IMR-90 (cell line): Measurements from ENCODE around the gene CSNK2B. TPM values are rescaled to one million over a fixed set of nuclear protein-coding genes. Genes with fewer than 3 reads are reported as not detected.

Experiments used
- ATAC-seq: fragments of 200-7000 bp; cut with Tn5 transposase; 2 replicates; pipeline ENCODE4 v1.9.1; 2020; ENCODE audit warnings: low read depth, mild to moderate bottlenecking, moderate library complexity
- BruUV-seq: library from RNA; stranded (reverse); fragments of 400-500 nt; replicated peaks from 2 replicates; lab custom pipeline; 2021; lab: Mats Ljungman, UMichigan
- CTCF ChIA-PET: fragments of 300-600 bp; formaldehyde crosslinking; extraction: SDS; loops from one replicate; lab custom pipeline; 2021; ENCODE audit warnings: antibody characterized with exemption; lab: Yijun Ruan, JAX
- POLR2A ChIA-PET: fragments of 300-600 bp; sonication (Branson Sonifier 250); formaldehyde crosslinking; loops from one replicate; lab custom pipeline; 2022; ENCODE audit warnings: antibody characterized with exemption; ENCODE audit not compliant: unreplicated experiment; lab: Charles Lee
- DNase-seq: peaks from one replicate; pipeline ENCODE4 v3.0.0; 2013
- H2AFZ ChIP-seq: replicated peaks from 2 replicates; pipeline ENCODE3; 2013; ENCODE audit warnings: low read length, mild to moderate bottlenecking; ENCODE audit not compliant: poor library complexity
- H2AK5ac ChIP-seq: 2 replicates; pipeline ENCODE4 v1.6.1; 2013; ENCODE audit warnings: low read depth, low read length, inconsistent platforms
- H2AK9ac ChIP-seq: replicated peaks from 2 replicates; pipeline ENCODE3; 2013; ENCODE audit warnings: mild to moderate bottlenecking, low read depth, low read length, moderate library complexity; ENCODE audit not compliant: poor library complexity
- H2BK120ac ChIP-seq: 2 replicates; pipeline ENCODE4 v1.6.1; 2013; ENCODE audit warnings: low read depth, low read length, inconsistent platforms
- H2BK15ac ChIP-seq: 3 replicates; pipeline ENCODE4 v1.6.1; 2013; ENCODE audit warnings: low read depth, low read length, inconsistent platforms
- H2BK20ac ChIP-seq: 2 replicates; pipeline ENCODE4 v1.6.1; 2013; ENCODE audit warnings: low read depth, mild to moderate bottlenecking, inconsistent platforms, low read length, moderate library complexity
- H2BK5ac ChIP-seq: 2 replicates; pipeline ENCODE4 v1.6.1; 2013; ENCODE audit warnings: mild to moderate bottlenecking, low read depth, low read length, inconsistent platforms; ENCODE audit not compliant: poor library complexity, severe bottlenecking
- H3K14ac ChIP-seq: replicated peaks from 2 replicates; pipeline ENCODE4 v1.6.1; 2013; ENCODE audit warnings: low read depth, low read length, inconsistent platforms
- H3K18ac ChIP-seq: 2 replicates; pipeline ENCODE4 v1.6.1; 2013; ENCODE audit warnings: low read depth, low read length, control low read depth
- H3K23ac ChIP-seq: 2 replicates; pipeline ENCODE4 v1.6.1; 2013; ENCODE audit warnings: low read depth, low read length, inconsistent platforms
- H3K27ac ChIP-seq: 2 replicates; pipeline ENCODE4 v1.5.1; 2013; ENCODE audit warnings: mild to moderate bottlenecking, control low read depth, low read length; ENCODE audit not compliant: insufficient read depth
- H3K27me3 ChIP-seq: 2 replicates; pipeline ENCODE4 v1.6.1; 2013; ENCODE audit warnings: low read length; ENCODE audit not compliant: control insufficient read depth, insufficient read depth
- H3K36me3 ChIP-seq: 2 replicates; pipeline ENCODE4 v1.6.1; 2013; ENCODE audit warnings: low read length, mixed read lengths; ENCODE audit not compliant: control insufficient read depth, insufficient read depth
- H3K4ac ChIP-seq: 2 replicates; pipeline ENCODE4 v1.6.1; 2013; ENCODE audit warnings: low read depth, low read length, inconsistent platforms
- H3K4me1 ChIP-seq: 2 replicates; pipeline ENCODE4 v1.6.1; 2013; ENCODE audit warnings: low read length, mixed read lengths; ENCODE audit not compliant: control insufficient read depth, insufficient read depth
- H3K4me2 ChIP-seq: 2 replicates; pipeline ENCODE4 v1.6.1; 2013; ENCODE audit warnings: low read depth, mild to moderate bottlenecking, control low read depth, low read length, moderate library complexity
- H3K4me3 ChIP-seq: 2 replicates; pipeline ENCODE4 v1.5.1; 2013; ENCODE audit warnings: low read depth, mild to moderate bottlenecking, control low read depth, low read length, moderate library complexity; ENCODE audit not compliant: insufficient read depth
- H3K56ac ChIP-seq: 2 replicates; pipeline ENCODE4 v1.6.1; 2013; ENCODE audit warnings: low read length, inconsistent platforms; ENCODE audit not compliant: insufficient read depth; ENCODE audit errors: extremely low read depth
- H3K79me1 ChIP-seq, 2 experiments: 2 replicates each; pipeline ENCODE4 v1.6.1; 2013; ENCODE audit warnings: low read length in 2 of 2, inconsistent platforms in 1 of 2, low read depth in 1 of 2
- H3K9ac ChIP-seq: 2 replicates; pipeline ENCODE4 v1.6.1; 2013; ENCODE audit warnings: low read depth, low read length, control low read depth
- H3K9me1 ChIP-seq: 2 replicates; pipeline ENCODE4 v1.6.1; 2013; ENCODE audit warnings: low read length, inconsistent platforms; ENCODE audit not compliant: insufficient read depth
- H3K9me3 ChIP-seq: 2 replicates; pipeline ENCODE4 v1.6.1; 2013; ENCODE audit warnings: low read length; ENCODE audit not compliant: control insufficient read depth, insufficient read depth
- H4K20me1 ChIP-seq: 2 replicates; pipeline ENCODE4 v1.6.1; 2013; ENCODE audit warnings: low read length, inconsistent platforms; ENCODE audit not compliant: insufficient read depth
- H4K5ac ChIP-seq: 2 replicates; pipeline ENCODE4 v1.6.1; 2013; ENCODE audit warnings: mild to moderate bottlenecking, low read depth, low read length, control low read depth
- H4K8ac ChIP-seq, 2 experiments: 2 replicates each; pipeline ENCODE4 v1.6.1; 2013; ENCODE audit warnings: low read depth in 2 of 2, low read length in 2 of 2, control low read depth in 1 of 2, inconsistent platforms in 1 of 2
- H4K91ac ChIP-seq: 2 replicates; pipeline ENCODE4 v1.6.1; 2013; ENCODE audit warnings: low read depth, low read length, inconsistent platforms; ENCODE audit not compliant: insufficient read depth
- CTCF ChIP-seq: conservative IDR thresholded peaks from 2 replicates; pipeline ENCODE4 v1.5.1; 2012; ENCODE audit warnings: mild to moderate bottlenecking, low read depth, low read length, improper control_type of control experiment
- ELK1 ChIP-seq: fragments of 150-350 bp; IDR thresholded peaks from 2 replicates; pipeline ENCODE4 v1.6.1; 2016; ENCODE audit warnings: low read depth, mild to moderate bottlenecking, low read length, moderate library complexity, borderline replicate concordance
- FOS ChIP-seq: fragments of 150-350 bp; IDR thresholded peaks from 2 replicates; pipeline ENCODE4 v1.6.1; 2016; ENCODE audit warnings: low read depth, low read length
- MAFK ChIP-seq: IDR thresholded peaks from 2 replicates; pipeline ENCODE4 v1.6.1; 2012; ENCODE audit warnings: low read depth, low read length, improper control_type of control experiment
- WGBS, 2 experiments: methylation state at CpG; one replicate each; pipeline versions ENCODE4 v1.1.5 to v1.1.7; 2013; ENCODE audit warnings: missing lambda C conversion rate in 2 of 2; ENCODE audit not compliant: insufficient read length in 1 of 2; ENCODE audit errors: extremely low coverage in 2 of 2; 5-methylcytosine and 5-hydroxymethylcytosine counted together
- dilution Hi-C: fragments of 300-500 bp; cut with HindIII; formaldehyde crosslinking; loops from one replicate; pipeline ENCODE4 v1.14.3; 2018; ENCODE audit warnings: low sequenced_read_pairs; ENCODE audit not compliant: unreplicated experiment
- in situ Hi-C: fragments of 300-500 bp; cut with MboI; formaldehyde crosslinking; loops from 3 replicates; pipeline ENCODE4 v1.14.3; 2019; ENCODE audit warnings: low sequenced_read_pairs, inconsistent platforms, mixed read lengths
- intact Hi-C: fragments of 100-400 bp; cut with micrococcal nuclease; formaldehyde crosslinking; loops from 2 replicates; pipeline ENCODE4 v1.10.0; 2022
- polyA plus RNA-seq, 3 experiments: library from polyadenylated mRNA; depleted of rRNA; stranded (reverse); fragments of >200 nt; gene quantifications; 2 replicates each; pipeline ENCODE4 v1.2.3, GENCODE V29; 2012; ENCODE audit warnings: low replicate concordance in 1 of 3
- total RNA-seq: library from RNA; depleted of rRNA; stranded (reverse); fragments of >200 nt; gene quantifications from 2 replicates; pipeline ENCODE4 v1.2.3, GENCODE V29; 2012

CSNK2B gene
- total and polyA plus RNA-seq, 2 of the 4 experiments (the other 2 are of a cell fraction), result 194 to 240 TPM

- Histone ChIP-seq H3K36me3 (peaks cover 1% of the 10 kb centered on the region), H2AK5ac (0 out of 2 replicates have a peak overlapping the region, but pooled peaks have one; percentile 32), H3K4me2 (peak overlapping the region; percentile 79), H4K5ac (peak overlapping the region; percentile 82), H4K91ac (peak overlapping the region; percentile 69), H3K56ac (no peak overlapping the region), H3K18ac (peak overlapping the region; percentile 40; the same call in 1 of the 2 replicates), H3K79me1 (no peaks in the 10 kb centered on the region), H2BK20ac (no peak overlapping the region), H3K9ac (peak overlapping the region; percentile 53), H3K4me1 (peaks cover 12% of the 10 kb centered on the region), H4K20me1 (no peaks in the 10 kb centered on the region), H3K27me3 (no peaks in the 10 kb centered on the region), H3K4me3 (peak overlapping the region; percentile 27), H3K14ac (peak overlapping the region; percentile 26), H3K9me1 (0 out of 2 replicates have a peak, but pooled peaks cover 5% of the 10 kb centered on the region), H2AK9ac (peak overlapping the region; percentile 84), H2AFZ (peak overlapping the region; percentile 93), H3K4ac (peak overlapping the region; percentile 62), H4K8ac (peak overlapping the region; percentile 68 to 78), H2BK15ac (peak overlapping the region; percentile 38; the same call in 1 of the 3 replicates), H2BK5ac (peak overlapping the region; percentile 6), H3K23ac (peak overlapping the region; percentile 47; the same call in 1 of the 2 replicates), H3K27ac (peak overlapping the region; percentile 42), H3K9me3 (no peaks in the 10 kb centered on the region), H2BK120ac (peak overlapping the region; percentile 33; the same call in 1 of the 2 replicates)
- in situ Hi-C loops (loop anchor here (10.0 kb wide), 2 partner anchors 154 to 264 kb away; partner anchors contain the start of gene CFB), intact Hi-C loops (loop anchor here (2.0 kb wide), 1 partner anchor 48 kb away; the partner anchor contains the start of gene DDAH2), dilution Hi-C loops (no loop called here)
- no TSS peak for BruUV-seq
- CTCF ChIA-PET, result interaction anchor here (0.6 to 0.8 kb wide), 4 partner anchors 15 to 627 kb away, joined by 3 read pairs; partner anchors contain the start of gene DDAH2
- TF ChIP-seq CTCF (peak; percentile 17; the same call in 1 of the 2 replicates), MAFK (no peak), ELK1 (no peak), FOS (no peak)
- peak; percentile 46 for ATAC-seq
- 5% methylated on average over 23 of the region's 40 CpGs; no CpG with 5 or more reads in 1 of the 2 experiments for WGBS, 2 experiments
- POLR2A ChIA-PET, result interaction anchor here (0.6 kb wide), 2 partner anchors 270 to 495 kb away, joined by 3 to 5 read pairs; partner anchors contain the start of gene AGPAT1
- peak; percentile 22 for DNase-seq
Observed at GRCh38 chr6:31681135-31681671, 15.3 kb downstream of the CSNK2B start.
